ELF-1 (cell line): ENCODE results near the gene SEC16A.

Experiments
- DNase-seq: peaks from one replicate; pipeline ENCODE4 v3.0.0-alpha.2; 2016; ENCODE audit warnings: low read depth, low spot score

Gene SEC16A, protein sequence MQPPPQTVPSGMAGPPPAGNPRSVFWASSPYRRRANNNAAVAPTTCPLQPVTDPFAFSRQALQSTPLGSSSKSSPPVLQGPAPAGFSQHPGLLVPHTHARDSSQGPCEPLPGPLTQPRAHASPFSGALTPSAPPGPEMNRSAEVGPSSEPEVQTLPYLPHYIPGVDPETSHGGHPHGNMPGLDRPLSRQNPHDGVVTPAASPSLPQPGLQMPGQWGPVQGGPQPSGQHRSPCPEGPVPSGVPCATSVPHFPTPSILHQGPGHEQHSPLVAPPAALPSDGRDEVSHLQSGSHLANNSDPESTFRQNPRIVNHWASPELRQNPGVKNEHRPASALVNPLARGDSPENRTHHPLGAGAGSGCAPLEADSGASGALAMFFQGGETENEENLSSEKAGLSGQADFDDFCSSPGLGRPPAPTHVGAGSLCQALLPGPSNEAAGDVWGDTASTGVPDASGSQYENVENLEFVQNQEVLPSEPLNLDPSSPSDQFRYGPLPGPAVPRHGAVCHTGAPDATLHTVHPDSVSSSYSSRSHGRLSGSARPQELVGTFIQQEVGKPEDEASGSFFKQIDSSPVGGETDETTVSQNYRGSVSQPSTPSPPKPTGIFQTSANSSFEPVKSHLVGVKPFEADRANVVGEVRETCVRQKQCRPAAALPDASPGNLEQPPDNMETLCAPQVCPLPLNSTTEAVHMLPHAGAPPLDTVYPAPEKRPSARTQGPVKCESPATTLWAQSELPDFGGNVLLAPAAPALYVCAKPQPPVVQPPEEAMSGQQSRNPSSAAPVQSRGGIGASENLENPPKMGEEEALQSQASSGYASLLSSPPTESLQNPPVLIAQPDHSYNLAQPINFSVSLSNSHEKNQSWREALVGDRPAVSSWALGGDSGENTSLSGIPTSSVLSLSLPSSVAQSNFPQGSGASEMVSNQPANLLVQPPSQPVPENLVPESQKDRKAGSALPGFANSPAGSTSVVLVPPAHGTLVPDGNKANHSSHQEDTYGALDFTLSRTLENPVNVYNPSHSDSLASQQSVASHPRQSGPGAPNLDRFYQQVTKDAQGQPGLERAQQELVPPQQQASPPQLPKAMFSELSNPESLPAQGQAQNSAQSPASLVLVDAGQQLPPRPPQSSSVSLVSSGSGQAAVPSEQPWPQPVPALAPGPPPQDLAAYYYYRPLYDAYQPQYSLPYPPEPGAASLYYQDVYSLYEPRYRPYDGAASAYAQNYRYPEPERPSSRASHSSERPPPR (N-terminal part only)

DNA sequence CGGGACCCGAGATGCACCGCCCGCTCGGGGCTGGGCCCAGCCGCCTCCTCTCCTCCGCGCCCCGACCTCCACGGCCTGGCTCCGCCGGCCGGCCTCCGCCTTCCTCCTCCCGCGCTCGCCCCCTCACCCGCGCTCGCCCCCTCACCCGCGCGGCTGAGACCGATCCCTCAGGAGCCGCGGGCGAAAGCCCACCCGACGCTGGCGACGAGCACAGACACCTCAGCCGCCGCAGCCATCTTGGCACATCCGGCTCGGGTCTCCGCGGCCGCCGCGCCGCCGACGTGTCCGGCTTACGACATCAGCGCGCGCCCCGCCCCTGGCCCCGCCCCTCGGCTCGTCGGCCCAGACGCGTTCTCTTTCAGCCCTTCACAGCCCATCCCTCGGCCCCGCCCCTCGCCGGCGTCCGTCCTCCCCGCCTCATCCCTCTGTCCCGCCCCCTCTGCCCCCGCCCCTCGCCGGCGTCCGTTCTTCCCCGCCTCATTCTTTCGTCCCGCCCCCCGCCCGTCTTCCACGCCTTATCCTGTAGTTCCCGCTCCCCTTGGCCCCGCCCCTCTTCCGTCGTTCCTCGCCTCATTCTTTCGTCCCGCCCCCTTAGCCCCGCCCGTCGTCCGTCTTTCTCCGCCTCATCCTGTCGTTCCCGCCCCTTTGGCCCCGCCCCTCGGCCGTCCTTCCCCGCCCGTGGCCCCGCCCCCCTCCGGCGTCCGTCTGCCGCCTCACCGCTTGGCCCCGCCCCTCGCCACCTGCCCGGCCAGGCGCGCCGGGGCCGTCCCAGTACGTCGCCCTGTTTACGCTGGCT lies at the start of gene SEC16A:
Gene SEC16A (minus strand): TSS at position 248 of the 796 bp plus-strand sequence. CDS start 5,425 bp downstream, outside the sequence.
- peak; percentile 96 for DNase-seq

DNA sequence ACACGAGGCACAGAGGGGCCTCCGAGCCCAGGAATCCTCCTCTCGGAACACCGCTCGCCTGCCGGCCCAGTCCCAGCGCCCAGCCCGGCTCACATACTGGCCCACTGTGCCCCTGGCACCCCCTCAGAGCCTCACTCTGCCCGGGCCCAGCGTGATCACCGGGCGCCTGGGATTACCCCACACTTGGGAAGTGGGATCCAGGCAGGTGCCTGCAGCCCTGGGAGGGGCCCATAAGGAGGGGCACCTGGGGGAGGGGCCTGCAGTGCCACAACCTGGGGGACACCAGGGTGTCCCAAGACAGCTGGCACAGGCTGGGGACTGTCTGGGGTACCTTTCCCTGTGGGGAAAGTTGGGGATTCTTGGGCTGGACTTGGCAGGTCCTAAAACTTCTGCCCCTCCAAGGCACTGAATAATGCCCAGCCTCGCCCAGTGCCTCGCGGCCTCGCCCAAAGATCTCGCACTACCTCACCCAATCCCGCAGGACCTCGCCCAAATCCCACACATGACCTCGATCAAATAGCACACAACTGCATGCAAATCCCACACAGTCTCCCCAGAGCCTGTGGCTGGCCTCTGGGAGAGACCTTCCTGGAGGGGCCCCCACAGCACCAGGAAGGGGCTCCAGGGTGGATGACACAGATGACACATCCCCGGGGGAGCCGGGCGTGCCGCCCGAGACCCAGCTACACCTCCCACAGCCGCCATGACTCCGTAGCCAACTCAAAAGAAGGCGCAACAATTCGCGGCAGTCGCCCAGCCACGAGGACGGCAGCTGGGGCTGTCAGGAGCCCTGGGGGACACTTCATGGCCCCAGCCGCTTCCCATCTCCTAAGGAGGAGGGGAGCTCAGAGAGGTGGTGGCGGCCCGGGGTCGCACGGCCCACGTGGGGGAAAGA lies 49.3 kb upstream of the SEC16A start:
- no peak for DNase-seq

DNA sequence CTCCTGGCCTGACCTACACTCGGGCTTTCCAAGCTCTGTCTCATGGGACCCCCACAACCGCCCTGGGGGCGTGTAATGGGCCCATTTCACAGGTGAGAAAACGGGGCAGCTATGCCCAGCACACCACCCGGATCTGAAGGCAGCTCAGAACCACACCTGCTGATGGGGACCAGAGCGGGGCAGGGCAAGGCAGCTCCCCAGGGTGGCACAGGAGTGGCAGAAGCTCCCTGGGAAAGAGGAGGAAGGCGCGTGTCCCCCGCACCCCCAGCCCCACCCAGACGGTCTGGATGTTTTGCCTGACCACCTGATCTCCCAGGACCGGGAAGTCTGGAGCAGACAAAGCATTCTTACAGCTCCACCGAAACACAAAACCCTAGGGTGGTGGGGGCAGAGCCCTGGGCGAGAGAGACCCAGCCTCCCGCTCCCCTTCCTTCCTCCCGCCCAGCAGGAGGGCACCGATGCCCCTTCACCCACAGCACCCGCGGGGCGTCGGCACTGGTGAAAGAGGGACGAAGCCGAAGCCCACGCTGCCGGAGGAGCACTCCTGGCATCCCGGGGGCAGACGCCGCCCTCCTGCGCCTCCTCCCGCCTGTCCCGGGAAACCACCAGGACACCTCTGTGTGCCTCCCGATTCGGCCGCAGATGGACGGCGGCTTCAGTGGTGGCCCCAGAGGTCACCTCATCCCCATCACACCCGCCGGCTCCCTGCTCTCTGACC lies 48.5 kb upstream of the SEC16A start:
- DNase-seq, result no peak

DNA sequence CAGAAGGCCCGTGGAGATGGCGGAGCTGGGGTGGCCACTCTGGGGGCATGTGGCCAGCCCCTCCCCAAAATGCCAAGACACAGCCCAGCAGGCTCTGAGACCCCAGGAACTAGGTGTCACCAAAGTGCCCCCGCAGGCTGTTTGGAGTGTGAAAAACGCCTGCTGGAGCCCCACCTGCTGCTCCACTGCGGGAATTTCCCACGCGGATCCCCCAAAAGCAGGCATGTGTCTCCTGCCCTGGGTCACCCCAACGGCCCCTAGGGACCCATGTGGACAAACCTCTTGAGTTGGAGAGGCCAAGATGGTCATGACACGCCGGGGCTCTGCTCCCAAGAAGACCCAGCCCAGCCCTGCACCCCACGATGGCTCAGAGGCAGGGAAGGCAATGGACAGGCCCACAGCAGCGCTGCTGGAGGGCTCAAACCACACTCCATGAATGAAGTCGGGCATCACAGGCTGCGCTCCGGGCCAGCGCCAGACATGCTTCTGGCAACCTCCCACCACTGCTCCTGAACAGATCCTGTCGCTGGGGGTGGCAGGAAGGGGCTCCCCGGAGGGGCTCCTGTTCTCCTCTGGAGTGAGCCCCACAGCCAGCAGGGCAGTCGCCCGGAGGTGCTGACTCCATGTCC lies 47.7 kb upstream of the SEC16A start:
- no peak for DNase-seq

DNA sequence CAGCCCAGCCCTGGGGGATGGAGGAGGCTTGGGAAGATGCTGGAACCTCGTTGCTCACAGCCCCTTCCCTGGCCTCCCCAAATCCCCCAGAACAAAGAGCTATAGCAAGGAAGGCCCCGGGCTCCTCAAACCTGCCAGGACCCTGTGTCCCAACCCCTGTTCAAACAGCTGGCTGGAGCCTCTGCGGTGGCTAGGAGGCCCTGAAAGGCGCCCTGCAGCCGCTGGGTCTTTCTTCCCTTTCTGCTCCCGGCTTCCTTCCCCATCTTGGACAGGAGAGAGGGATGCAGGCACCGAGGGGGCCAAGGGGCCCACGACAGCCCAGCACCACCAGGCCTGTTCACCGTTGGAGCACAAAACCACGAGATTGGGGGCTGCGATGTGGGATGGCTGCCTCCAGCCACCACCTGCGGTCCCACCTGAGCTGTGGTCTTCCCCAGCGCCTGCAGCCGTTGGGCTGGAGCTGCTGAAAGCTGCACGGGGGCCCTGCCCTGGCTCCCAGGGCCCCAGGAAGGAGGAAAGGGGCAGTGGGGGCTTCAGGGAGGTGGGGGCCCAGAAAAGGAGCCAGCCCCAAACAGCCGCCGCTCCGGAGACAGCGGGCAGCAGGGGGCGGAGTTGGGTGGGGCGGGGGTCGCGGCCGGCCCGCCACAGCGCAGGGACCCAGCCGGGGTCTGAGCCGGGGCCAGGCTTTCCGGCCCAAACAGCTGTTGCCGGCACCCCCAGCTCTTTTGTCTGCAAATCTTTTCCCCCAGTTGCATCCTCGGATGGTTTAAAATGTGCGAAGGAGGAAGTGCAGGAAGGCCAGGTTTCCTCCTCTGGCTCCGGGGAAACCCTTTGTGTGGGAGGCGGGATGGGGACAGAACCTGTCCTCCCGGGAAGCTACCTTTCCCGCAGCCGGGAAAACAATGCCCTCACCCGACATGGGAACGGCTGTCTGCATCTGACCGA lies 46.9 kb upstream of the SEC16A start:
- no peak for DNase-seq

DNA sequence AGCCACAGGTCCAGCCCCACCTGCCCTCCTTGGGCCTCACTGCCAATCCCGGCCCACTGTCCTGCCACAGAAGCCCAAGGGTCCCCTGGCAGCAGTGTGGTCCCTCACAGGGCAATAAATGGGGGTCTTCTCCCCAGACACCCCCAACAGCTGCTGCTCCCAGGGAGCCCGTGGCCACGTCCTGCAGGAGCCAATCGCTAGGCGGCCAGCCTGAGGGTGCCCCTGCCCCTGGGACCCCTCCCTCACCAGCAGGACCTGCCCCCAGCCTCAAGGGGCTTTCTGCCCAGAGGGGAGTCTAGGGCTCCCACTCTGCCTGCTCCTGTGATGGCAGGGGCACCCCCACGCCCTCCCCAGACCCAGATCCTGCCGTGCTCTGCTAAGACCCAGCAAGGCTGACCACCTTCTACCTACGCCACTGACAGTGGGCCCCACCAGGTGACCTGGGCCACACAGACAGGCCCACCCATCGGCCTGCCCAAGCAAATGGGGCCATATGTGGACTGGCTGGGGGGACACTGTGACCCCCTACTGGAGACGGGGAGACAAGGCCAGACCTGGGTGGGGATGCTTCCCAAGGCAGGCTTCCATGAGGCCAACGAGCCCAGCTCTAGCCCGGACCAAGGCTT lies 46.0 kb upstream of the SEC16A start:
- DNase-seq, result no peak

DNA sequence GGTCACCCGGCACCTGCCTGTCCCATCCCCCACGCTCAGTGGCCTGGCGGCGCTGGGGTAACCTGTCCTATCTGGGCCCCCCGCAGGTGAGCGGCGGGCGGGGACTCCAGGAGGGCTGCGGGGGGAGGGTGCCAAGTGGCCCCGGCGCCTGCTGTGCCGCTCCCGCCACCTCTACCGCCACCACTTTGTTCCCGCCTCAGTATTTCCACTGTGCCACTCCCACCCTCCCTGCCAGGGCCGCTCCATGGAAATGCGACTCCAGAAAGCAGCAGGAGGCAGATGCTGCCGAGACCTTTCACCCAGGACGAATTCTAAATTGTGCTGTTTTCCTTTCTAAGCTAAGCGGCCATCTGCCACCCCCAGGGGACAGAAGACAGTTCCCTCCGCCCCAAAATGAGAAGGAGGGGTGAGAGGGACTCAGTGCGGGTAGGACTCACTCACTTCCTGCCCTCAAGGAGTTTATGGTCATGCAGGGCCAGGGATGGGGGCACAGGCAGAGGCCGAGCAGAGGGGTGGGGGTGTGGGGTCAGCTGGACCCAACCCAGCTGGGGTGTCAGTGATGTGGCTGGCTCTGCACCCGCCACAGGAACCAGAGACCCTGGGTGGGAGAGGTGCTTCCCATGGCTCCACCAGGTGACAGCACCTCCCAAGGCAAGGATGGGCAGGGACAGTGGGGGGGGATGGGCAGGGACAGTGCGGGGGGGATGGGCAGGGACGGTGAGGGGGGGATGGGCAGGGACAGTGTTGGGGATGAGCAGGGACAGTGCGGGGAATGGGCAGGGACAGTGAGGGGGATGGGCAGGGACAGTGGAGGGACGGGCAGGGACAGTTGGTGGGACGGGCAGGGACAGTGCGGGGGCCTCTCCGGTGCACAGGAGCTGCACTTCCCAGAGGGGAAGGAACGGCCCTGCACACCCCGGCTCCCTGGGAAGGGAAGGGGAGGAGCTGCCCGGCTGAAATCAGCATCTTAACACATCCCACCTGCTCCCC lies 45.2 kb upstream of the SEC16A start:
- DNase-seq, result no peak

DNA sequence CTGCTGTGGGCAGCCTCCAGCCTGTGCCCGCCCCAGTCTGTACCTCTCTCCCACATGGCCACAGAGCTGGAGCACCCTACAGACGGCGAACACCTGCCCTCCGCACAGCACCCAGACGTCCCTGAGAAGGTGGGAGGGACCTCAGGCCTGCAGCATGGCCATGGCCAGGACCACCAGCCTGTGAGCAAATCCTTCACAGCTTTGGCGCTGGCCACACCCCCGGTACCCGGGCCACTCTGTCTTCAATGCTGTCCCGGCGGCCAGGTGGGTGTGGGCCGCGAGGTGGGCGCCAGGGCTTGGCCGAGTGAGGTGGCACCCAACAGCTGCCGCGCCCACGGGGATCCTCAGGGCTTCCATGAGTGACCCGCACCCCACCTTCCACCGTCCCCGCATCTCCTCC lies 44.3 kb upstream of the SEC16A start:
- no peak for DNase-seq

DNA sequence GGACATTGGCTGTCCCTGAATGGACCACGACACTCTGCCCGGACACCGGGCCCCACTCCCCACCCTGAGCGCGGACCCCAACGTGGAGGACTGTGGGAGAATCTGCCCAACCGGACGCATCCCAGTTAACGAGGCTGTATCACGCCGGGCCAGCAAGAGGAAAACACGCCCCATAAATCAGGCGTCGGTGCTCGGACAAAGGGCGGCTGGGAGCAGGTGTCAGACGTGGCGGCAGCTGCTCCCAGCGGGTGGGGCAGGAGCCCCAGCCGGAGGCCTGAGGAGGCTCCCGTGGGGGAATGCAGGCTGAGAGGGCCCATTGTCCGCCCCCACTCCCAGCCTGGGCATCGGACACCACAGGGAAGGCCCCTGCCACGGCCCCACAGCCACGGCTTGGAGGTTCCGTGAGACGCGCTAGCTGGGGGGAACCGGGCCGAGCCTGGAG lies 43.8 kb upstream of the SEC16A start:
- peak; percentile 59 for DNase-seq

DNA sequence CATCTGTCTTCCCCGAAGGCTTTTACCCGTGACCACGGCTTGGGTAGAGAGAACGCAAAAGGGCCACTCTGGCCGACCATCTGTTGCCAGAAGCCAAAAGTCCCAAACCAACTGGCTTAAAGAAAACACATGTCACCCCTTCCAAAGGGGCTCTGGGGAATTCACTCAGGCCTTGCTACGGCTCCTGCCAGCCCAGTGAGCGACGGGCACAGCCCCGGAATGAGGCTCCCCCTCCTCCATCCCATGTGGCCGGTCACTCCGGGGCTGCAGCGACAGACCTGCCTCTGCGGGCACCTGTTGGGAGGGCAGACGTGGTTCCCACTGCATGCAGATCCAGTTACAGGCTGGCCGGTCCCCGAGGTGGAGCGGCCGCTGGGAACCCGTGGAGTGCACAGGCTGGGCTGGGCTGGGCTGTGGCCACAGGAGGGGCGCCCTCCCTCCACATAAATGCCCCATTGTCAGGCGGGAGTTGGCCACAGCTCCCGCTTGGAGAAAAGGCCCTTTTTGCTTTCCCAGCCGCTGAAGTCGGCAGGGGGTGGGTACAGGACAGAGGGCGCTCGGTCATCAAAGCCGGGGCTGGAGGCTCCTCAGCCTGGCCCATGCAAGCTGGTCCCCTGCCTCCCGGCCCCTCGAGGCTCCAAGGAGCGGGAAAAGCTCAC lies 43.1 kb upstream of the SEC16A start:
- peak; percentile 64 for DNase-seq

DNA sequence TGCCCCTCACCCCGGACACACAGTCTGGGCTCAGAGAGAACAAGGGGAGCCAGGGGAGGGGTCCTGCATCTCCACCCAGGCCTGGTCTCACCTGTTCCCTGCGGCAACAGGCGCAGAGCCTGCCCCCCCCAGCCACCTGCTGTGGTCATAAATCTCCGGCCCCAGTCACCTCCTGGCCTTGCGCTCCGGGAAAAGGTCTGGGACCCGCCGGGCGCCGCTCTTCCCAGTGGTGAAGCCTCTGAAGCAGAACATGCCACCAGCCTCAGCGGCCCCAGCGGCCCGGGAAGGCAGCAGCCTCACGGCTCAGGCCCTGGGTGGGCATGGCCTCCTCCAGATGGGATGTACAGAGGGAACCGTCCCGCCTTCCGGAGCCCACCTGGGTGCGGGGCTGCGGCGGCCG lies 42.4 kb upstream of the SEC16A start:
- no peak for DNase-seq

DNA sequence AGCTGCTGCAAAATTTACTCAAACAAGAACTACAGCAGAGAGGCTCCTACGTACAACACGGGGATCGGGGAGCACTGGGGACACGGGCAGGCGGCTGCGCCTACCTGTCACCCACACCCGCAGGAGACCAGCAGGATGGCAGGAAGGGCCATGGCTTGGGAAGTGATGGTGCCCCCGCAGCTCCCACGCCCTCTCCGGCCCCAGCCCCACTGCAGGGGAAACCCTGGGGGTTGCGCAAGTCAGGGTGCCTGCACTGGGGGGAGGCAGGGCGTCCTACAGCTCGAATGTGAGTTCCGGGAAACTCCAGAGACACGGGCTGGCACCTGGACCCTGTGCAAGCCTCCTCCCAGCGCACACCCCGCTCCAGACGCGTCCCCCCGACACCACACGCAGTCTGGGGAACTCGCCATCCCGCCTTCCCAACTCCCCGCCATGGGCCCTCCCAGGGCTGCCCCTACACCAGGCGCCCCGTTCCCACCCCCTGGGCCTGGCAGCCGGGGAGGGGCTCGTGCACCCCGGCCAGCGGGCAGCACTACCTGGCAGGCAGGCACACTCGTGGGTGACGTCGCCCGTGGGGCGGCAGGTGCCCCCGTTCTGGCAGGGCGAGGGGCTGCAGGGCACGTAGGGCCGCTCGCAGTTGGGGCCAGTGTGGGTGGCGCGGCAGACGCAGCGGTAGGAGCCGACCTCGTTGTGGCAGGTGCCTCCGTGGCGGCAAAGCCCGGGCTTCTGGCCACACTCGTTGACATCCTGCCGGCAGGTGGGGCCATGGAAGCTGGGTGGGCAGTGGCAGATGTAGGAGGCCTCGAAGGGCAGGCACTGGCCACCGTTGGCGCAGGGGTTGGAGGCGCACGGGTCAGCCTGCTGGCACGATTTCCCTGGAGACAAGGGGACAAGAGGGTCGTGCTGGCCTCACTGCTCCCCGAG lies 39.7 kb upstream of the SEC16A start:
- DNase-seq, result no peak

DNA sequence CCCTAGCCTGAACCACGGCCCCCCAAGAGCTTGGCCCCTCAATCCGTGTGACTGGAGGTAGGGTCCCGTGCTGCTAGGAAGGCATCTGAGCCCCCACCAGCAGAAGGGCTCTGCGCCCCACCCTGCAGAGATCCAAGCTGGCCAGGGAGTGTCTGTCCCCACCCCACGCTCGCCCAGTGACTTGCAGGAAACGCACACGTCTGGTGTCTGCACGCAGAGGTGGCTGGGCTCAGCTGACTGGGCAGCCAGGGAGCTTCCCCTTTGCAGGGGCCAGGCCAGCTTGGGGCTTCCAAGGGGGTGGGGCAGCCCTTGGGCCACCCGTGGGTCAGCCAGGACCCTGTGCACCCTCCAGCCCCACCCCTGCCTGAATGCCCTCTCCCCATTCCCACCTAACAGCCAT lies 38.7 kb upstream of the SEC16A start:
- DNase-seq, result no peak

DNA sequence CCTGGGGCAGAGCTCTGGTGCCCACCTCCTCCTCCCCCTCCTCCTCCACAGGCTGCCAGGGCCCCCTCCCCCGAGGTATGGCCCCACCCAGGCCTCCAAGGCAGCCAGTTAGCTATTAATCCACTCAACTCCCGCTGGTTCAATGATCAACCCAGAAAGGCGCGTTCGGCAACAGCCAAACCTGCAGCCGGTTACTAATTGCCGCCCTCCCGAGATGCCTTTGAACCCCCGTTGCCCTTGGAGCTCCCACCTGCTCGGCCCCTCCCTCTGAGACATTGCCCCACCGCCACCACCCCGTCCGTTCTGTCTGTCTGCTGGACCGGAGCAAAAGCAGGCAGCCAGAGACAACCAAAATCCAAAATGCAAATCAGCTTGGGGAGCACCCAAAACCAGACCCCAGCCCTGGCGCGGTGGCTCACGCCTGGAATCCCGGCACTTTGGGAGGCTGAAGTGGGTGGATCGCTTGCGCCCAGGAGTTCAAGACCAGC lies 37.3 kb upstream of the SEC16A start:
- no peak for DNase-seq
